ENCODE results near the gene OPTC.

Gene OPTC

DNA sequence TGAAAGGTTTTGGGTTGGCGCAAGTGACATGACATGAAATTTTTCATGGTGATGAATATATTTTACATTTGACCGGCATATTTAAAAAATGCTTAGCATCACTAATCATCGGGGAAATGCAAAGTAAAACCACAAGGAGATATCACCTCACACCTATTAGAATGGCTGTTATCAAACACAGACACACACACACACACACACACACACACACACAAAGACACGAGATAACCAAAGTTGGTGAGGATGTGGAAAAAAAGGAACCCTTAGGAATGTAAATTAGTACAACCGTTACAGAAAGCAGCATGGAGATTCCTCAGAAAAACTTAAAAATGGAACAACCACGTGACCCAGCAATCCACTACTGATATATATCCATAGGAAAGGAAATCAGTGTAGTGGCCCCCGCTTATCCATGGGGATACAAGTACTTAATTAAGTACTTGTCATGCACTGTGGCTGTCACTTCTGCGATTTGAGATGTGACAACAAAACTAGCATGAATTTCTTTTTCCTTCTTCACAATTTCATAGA is 34.2 kb upstream of the OPTC start:
- no peak for TF ChIP-seq CTCF (conservative IDR thresholded peaks at IDR 0.05)
- H3K27ac ChIP-seq, result no peak overlapping the region

DNA sequence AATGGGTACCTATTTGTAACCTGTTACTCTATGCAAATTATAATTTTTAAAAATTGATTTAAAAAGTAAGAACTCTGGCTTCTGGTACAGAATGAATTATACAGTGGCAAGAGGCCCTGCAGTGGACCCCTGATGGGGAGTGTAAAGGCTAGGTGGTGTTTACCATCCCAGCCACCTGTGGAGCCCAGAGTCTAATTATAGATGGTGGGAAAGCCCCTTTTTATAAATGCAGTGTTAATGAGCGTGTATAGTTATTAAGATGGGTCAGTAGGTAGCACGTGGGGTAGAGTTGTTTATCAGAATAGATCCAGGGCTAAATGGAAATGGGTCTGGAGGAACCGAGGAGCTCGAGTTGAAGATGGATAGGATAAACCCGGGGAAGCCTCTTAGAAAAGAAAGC is 32.2 kb upstream of the OPTC start:
- H3K27ac ChIP-seq, result no peak overlapping the region
- TF ChIP-seq CTCF (conservative IDR thresholded peaks at IDR 0.05), result no peak

- TF ChIP-seq CTCF (conservative IDR thresholded peaks at IDR 0.05), result no peak
- no peak overlapping the region for H3K27ac ChIP-seq
Observed at GRCh38 chr1:203462143-203462542, 31.8 kb upstream of the OPTC start.

GRCh38 chr1:203462878-203463277 is 31.1 kb upstream of the OPTC start:
- H3K27ac ChIP-seq, result no peak overlapping the region

DNA sequence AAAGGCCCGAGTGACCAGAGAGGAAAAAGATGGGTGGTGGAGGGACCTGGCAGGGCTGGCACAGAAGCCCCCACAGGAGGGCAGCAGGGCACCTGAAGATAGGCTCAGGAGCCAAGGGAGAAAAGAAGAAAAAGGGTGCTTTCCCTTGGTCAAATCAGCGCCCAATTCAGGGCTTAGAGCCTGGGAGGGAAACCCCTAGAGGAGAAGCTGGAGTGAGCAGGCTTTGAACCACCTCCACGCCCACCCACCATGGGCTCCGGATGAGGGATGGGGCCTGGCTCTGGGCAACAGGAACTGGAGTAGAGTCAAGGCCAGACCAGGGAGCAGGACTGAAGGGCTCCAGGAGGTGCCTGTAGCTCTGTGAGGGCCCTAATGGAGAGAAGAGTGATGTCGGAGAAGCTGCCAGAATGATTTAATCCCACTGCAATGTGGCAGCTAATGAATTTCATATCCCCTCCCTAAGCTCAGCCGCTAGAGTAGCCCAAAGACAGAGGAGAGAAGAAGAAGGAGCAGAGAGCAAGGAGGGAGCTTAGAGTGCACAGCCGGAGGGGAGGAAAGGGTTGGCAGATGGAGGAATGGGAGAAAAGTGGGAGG is 30.4 kb upstream of the OPTC start:
- no peak for TF ChIP-seq CTCF (conservative IDR thresholded peaks at IDR 0.05)
- H3K27ac ChIP-seq, result no peak overlapping the region

More at GRCh38 chr1:203462878-203463277, 31.1 kb upstream of the OPTC start:
- TF ChIP-seq CTCF (conservative IDR thresholded peaks at IDR 0.05), result no peak

DNA sequence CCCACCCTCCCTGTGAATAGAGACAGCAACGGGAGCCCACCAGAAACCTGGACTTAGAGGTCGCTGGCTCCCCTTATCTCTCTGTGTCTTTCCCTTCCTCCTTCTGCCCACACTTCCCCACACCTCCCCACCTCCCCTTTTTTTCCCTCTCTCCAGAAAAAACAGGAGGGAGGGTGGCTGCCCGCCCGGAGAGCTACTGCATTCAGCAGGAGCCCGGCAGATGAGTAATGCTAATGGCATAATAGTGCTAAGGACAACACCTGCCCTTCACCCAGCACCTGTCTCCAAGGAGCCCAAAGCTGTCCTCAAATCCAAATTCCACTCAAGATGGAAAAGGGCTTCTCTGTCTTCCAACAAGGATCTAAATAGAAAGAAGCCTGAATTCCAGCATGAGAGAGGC is 29.7 kb upstream of the OPTC start:
- no peak for TF ChIP-seq CTCF (conservative IDR thresholded peaks at IDR 0.05)
- no peak overlapping the region for H3K27ac ChIP-seq

DNA sequence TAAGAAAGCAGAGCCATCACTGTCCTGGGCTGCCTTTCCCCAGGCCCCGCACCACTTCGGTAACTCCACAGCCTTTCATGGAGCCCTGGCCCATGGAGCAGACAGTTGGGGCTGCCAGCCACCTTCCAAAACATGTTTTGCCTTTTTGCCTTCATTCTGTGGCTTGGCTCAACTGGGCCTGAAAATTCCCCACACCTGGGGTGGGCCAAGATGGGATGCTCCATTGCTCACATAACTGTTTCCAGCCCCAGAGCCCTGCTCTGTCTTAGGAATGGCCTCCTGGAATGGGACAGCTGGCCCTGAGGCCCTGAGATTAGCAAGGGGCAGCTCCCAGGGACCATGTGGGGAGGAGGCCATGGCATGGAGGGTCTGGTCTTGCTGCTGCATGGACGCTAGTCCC is 29.2 kb upstream of the OPTC start:
- no peak overlapping the region for H3K27ac ChIP-seq
- no peak for TF ChIP-seq CTCF (conservative IDR thresholded peaks at IDR 0.05)
